CD8-positive, alpha-beta memory T cell (primary cell): ENCODE data around the gene CD69. TPM values are rescaled to one million over a fixed set of nuclear protein-coding genes. Genes with fewer than 3 reads are reported as not detected.

Source experiments
- CTCF ChIA-PET: fragments of 350-600 bp; sonication (Branson Sonifier 250); formaldehyde crosslinking; loops from one replicate; lab custom pipeline; 2021; ENCODE audit warnings: antibody characterized with exemption; lab: Charles Lee
- POLR2A ChIA-PET: fragments of 350-600 bp; sonication (Branson Sonifier 250); formaldehyde crosslinking; loops from one replicate; lab custom pipeline; 2021; ENCODE audit warnings: antibody characterized with exemption; lab: Charles Lee
- DNase-seq, 5 donors: peaks; one replicate each; pipeline versions ENCODE4 v3.0.0 to v3.0.0-alpha.2; 2020 to 2022; ENCODE audit warnings: mixed read lengths in 1 of 5
- H3K27ac ChIP-seq: one replicate; pipeline ENCODE4 v1.7.0; 2013; ENCODE audit warnings: low read depth, mild to moderate bottlenecking, low read length, moderate library complexity
- H3K27me3 ChIP-seq: 2 replicates; pipeline ENCODE4 v1.7.0; 2013; ENCODE audit warnings: low read length, mild to moderate bottlenecking; ENCODE audit not compliant: insufficient read depth, poor library complexity, severe bottlenecking
- H3K36me3 ChIP-seq: 2 replicates; pipeline ENCODE4 v1.7.0; 2013; ENCODE audit warnings: mild to moderate bottlenecking, low read length, moderate library complexity; ENCODE audit not compliant: insufficient read depth
- H3K4me1 ChIP-seq: 2 replicates; pipeline ENCODE4 v1.7.0; 2013; ENCODE audit warnings: mild to moderate bottlenecking, low read length, moderate library complexity; ENCODE audit not compliant: insufficient read depth
- H3K4me3 ChIP-seq: 2 replicates; pipeline ENCODE4 v1.7.0; 2013; ENCODE audit warnings: mild to moderate bottlenecking, low read length
- H3K9me3 ChIP-seq: 2 replicates; pipeline ENCODE4 v1.7.0; 2013; ENCODE audit warnings: mild to moderate bottlenecking, low read length
- H3K27ac Mint-ChIP-seq, 8 donors: one replicate each; pipeline ENCODE4 v1.8.0; 2020 to 2021; ENCODE audit warnings: mixed read lengths in 8 of 8, mild to moderate bottlenecking in 6 of 8, inconsistent platforms in 3 of 8, moderate library complexity in 3 of 8
- H3K27me3 Mint-ChIP-seq, 2 donors: one replicate each; pipeline ENCODE4 v1.8.0; 2020 to 2021; ENCODE audit warnings: mixed read lengths in 2 of 2, mild to moderate bottlenecking in 1 of 2, moderate library complexity in 1 of 2
- H3K36me3 Mint-ChIP-seq, 3 donors: one replicate each; pipeline ENCODE4 v1.8.0; 2020 to 2021; ENCODE audit warnings: mixed read lengths in 3 of 3, inconsistent platforms in 1 of 3, mild to moderate bottlenecking in 1 of 3
- H3K4me1 Mint-ChIP-seq, 3 donors: one replicate each; pipeline ENCODE4 v1.8.0; 2020 to 2021; ENCODE audit warnings: mixed read lengths in 3 of 3, inconsistent platforms in 1 of 3, mild to moderate bottlenecking in 1 of 3
- H3K4me3 Mint-ChIP-seq, 7 donors: one replicate each; pipeline ENCODE4 v1.8.0; 2020 to 2021; ENCODE audit warnings: mixed read lengths in 7 of 7, mild to moderate bottlenecking in 6 of 7, moderate library complexity in 4 of 7, inconsistent platforms in 2 of 7
- H3K9me3 Mint-ChIP-seq, 5 donors: one replicate each; pipeline ENCODE4 v1.8.0; 2020 to 2022; ENCODE audit warnings: mixed read lengths in 5 of 5, mild to moderate bottlenecking in 3 of 5, moderate library complexity in 2 of 5, inconsistent platforms in 1 of 5
- polyA plus RNA-seq: library from polyadenylated mRNA; unstranded; fragments of 300-500 nt; fragmentation: Illumina TruSeq; gene quantifications from one replicate; pipeline ENCODE4 v1.2.3, GENCODE V29; 2021
- total RNA-seq, 2 experiments: library from RNA; stranded (reverse); gene quantifications; one replicate each; pipeline ENCODE4 v1.2.3, GENCODE V29; 2021

Gene CD69
- 10 to 100 TPM; 66.8 to 67.1 TPM for total RNA-seq
- 253 TPM for polyA plus RNA-seq

GRCh38 chr12:9760699-9761418 is at the start of gene CD69:
TSS of gene CD69 (minus strand) at chr12:9760901. CDS start at chr12:9760820, 81 bp downstream.
- Histone ChIP-seq H3K36me3 (peaks cover 8% of the 10 kb centered on the region), H3K27ac (peak within 1 kb of the TSS; percentile 96), H3K4me1 (peaks cover 49% of the 10 kb centered on the region), H3K9me3 (no peaks in the 10 kb centered on the region), H3K27me3 (no peaks in the 10 kb centered on the region), H3K4me3 (peak within 1 kb of the TSS; percentile 68)
- peaks cover 14 to 43% (median 25%) of the 10 kb centered on the region in 3 donors for H3K36me3 Mint-ChIP-seq
- peak; percentile 66 to 89 (median 85) for DNase-seq
- H3K27ac Mint-ChIP-seq: peak within 1 kb of the TSS; percentile 97 to 100 (median 99)
- peaks cover 0 to 4% (median 0%) of the 10 kb centered on the region in 5 donors for H3K9me3 Mint-ChIP-seq
- peaks cover 58 to 72% (median 71%) of the 10 kb centered on the region in 3 donors for H3K4me1 Mint-ChIP-seq
- ChIA-PET CTCF (interaction anchor here (0.9 to 19.4 kb wide), 7 partner anchors 11 to 53 kb away, joined by 3 to 359 read pairs (median 12); no protein-coding TSS in a partner anchor), POLR2A (interaction anchor here (0.5 to 4.5 kb wide), 12 partner anchors 10 to 1824 kb away, joined by 3 to 35 read pairs (median 6); partner anchors contain the start of gene CLEC2B)
- peak within 1 kb of the TSS; percentile 93 to 100 (median 98) for H3K4me3 Mint-ChIP-seq
- no peaks in the 10 kb centered on the region for H3K27me3 Mint-ChIP-seq

DNA sequence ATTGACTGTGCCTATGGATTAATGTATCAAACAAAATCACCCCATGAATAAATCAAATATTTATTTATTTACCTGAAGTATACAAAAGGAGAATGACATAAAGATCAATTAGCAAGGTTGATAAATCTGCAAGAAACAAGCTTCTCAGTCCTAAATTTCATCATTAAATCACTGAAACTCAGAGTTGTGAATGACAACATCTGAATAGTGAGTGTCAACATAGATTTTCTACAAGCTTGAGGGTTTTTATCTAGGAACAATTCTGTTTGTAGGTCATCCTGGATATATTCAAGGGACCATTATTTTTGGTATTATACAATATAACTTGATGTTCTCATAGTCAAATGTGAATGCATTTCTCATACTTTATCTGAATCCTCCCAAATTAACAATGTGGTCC is 49.2 kb upstream of the CD69 start:
- Mint-ChIP-seq H3K27me3 (peaks cover 3 to 24% of the 10 kb centered on the region in 2 donors), H3K9me3 (no peaks in the 10 kb centered on the region), H3K4me1 (peaks cover 10 to 13% (median 12%) of the 10 kb centered on the region in 3 donors), H3K27ac (no peak overlapping the region), H3K36me3 (no peaks in the 10 kb centered on the region), H3K4me3 (no peak overlapping the region)
- no peaks in the 10 kb centered on the region for H3K36me3 ChIP-seq
- H3K4me3 ChIP-seq: no peak overlapping the region
- H3K27me3 ChIP-seq: no peaks in the 10 kb centered on the region
- ChIA-PET CTCF (interaction anchor here (1.6 kb wide), 1 partner anchor 67 kb away, joined by 5 read pairs; no protein-coding TSS in a partner anchor), POLR2A (no interaction called here)
- peaks cover 6% of the 10 kb centered on the region for H3K4me1 ChIP-seq
- H3K9me3 ChIP-seq: no peaks in the 10 kb centered on the region
- DNase-seq: no peak
- H3K27ac ChIP-seq: no peak overlapping the region

- peaks cover 3 to 24% of the 10 kb centered on the region in 2 donors for H3K27me3 Mint-ChIP-seq
- no peak overlapping the region for H3K4me3 ChIP-seq
- DNase-seq: no peak
- H3K36me3 ChIP-seq: no peaks in the 10 kb centered on the region
- ChIA-PET CTCF (interaction anchor here (1.6 kb wide), 1 partner anchor 66 kb away, joined by 5 read pairs; no protein-coding TSS in a partner anchor), POLR2A (no interaction called here)
- H3K27me3 ChIP-seq: no peaks in the 10 kb centered on the region
- H3K9me3 Mint-ChIP-seq: no peaks in the 10 kb centered on the region
- no peak overlapping the region for H3K4me3 Mint-ChIP-seq
- no peak overlapping the region for H3K27ac Mint-ChIP-seq
- H3K36me3 Mint-ChIP-seq: no peaks in the 10 kb centered on the region
- peaks cover 6% of the 10 kb centered on the region for H3K4me1 ChIP-seq
- H3K9me3 ChIP-seq: no peaks in the 10 kb centered on the region
- no peak overlapping the region for H3K27ac ChIP-seq
- H3K4me1 Mint-ChIP-seq: peaks cover 10 to 13% (median 11%) of the 10 kb centered on the region in 3 donors
Observed at GRCh38 chr12:9809338-9809737, 48.6 kb upstream of the CD69 start.

DNA sequence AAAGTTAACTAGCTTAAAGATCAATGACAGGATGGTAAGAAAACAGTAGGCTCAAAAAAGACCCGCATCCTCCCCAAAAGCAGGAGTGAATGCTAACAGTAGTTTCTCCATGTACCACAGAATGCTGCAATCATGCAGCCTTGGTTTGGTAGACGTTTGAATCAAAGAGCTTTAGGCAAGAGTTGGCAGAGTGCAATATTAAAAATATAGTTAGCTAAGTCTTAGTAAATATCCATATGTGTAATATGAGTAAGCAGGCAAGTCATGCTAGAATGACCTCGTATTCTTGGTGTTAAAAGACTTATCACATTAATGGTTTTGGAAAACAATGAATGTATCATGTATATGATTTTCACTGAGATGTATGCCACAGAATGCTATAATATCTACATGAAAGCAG is 47.8 kb upstream of the CD69 start:
- Mint-ChIP-seq H3K36me3 (no peaks in the 10 kb centered on the region), H3K4me3 (no peak overlapping the region), H3K9me3 (no peaks in the 10 kb centered on the region), H3K27ac (no peak overlapping the region), H3K27me3 (peaks cover 0 to 24% of the 10 kb centered on the region in 2 donors), H3K4me1 (peaks cover 2 to 7% (median 4%) of the 10 kb centered on the region in 3 donors)
- no peaks in the 10 kb centered on the region for H3K27me3 ChIP-seq
- ChIA-PET POLR2A (interaction anchor here (0.6 kb wide), 1 partner anchor 35 kb away, joined by 4 read pairs; no protein-coding TSS in a partner anchor), CTCF (interaction anchor here (0.6 to 1.6 kb wide), 2 partner anchors 58 to 65 kb away, joined by 3 to 5 read pairs; no protein-coding TSS in a partner anchor)
- no peak overlapping the region for H3K27ac ChIP-seq
- DNase-seq: no peak
- H3K4me1 ChIP-seq: peaks cover 3% of the 10 kb centered on the region
- no peak overlapping the region for H3K4me3 ChIP-seq
- H3K9me3 ChIP-seq: no peaks in the 10 kb centered on the region
- no peaks in the 10 kb centered on the region for H3K36me3 ChIP-seq

DNA sequence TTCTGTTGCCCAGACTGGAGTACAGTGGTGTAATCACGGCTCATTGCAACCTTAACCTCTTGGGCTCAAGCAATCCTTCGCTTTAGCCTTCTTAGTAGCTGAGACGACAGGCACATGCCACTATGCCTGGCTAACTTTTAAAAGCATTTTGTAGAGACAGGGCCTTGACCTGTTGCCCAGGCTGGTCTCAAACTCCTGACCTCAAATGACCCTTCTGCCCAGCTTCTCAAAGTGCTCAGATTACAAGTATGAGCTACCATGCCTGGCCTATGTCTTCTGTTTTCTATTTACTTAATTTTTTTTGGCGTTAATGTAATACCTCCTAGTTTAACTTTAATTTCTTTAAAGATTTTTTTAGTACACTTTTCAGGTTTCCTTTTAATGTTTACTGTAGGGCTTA is 46.0 kb upstream of the CD69 start:
- no peak for DNase-seq
- Mint-ChIP-seq H3K27me3 (peaks cover 0 to 23% of the 10 kb centered on the region in 2 donors), H3K9me3 (no peaks in the 10 kb centered on the region), H3K4me1 (peaks cover 0 to 4% (median 2%) of the 10 kb centered on the region in 3 donors), H3K4me3 (no peak overlapping the region), H3K36me3 (no peaks in the 10 kb centered on the region), H3K27ac (no peak overlapping the region)
- Histone ChIP-seq H3K36me3 (no peaks in the 10 kb centered on the region), H3K4me3 (no peak overlapping the region), H3K9me3 (no peaks in the 10 kb centered on the region), H3K27me3 (no peaks in the 10 kb centered on the region), H3K4me1 (no peaks in the 10 kb centered on the region), H3K27ac (no peak overlapping the region)
- POLR2A ChIA-PET: no interaction called here
- CTCF ChIA-PET: interaction anchor here (1.0 to 1.4 kb wide), 3 partner anchors 7 to 56 kb away, joined by 3 to 4 read pairs (median 4); no protein-coding TSS in a partner anchor

GRCh38 chr12:9805883-9806282 is 45.2 kb upstream of the CD69 start:
- Histone ChIP-seq H3K4me1 (no peaks in the 10 kb centered on the region), H3K36me3 (no peaks in the 10 kb centered on the region), H3K27me3 (no peaks in the 10 kb centered on the region), H3K9me3 (no peaks in the 10 kb centered on the region), H3K27ac (no peak overlapping the region), H3K4me3 (no peak overlapping the region)
- Mint-ChIP-seq H3K27ac (no peak overlapping the region), H3K4me3 (no peak overlapping the region), H3K36me3 (no peaks in the 10 kb centered on the region), H3K27me3 (peaks cover 0 to 17% of the 10 kb centered on the region in 2 donors), H3K9me3 (no peaks in the 10 kb centered on the region), H3K4me1 (peaks cover 0 to 4% (median 2%) of the 10 kb centered on the region in 3 donors)
- CTCF ChIA-PET: interaction anchor here (0.9 to 1.4 kb wide), 3 partner anchors 8 to 63 kb away, joined by 3 to 4 read pairs (median 3); no protein-coding TSS in a partner anchor
- no peak for DNase-seq
- POLR2A ChIA-PET: no interaction called here

- H3K4me3 ChIP-seq: no peak overlapping the region
- no peak overlapping the region for H3K27ac ChIP-seq
- H3K36me3 ChIP-seq: no peaks in the 10 kb centered on the region
- Mint-ChIP-seq H3K4me1 (peaks cover 28 to 34% (median 31%) of the 10 kb centered on the region in 3 donors), H3K36me3 (no peaks in the 10 kb centered on the region), H3K9me3 (no peaks in the 10 kb centered on the region), H3K27ac (no peak overlapping the region), H3K4me3 (no peak overlapping the region), H3K27me3 (no peaks in the 10 kb centered on the region)
- ChIA-PET CTCF (interaction anchor here (1.7 to 10.7 kb wide), 4 partner anchors 14 to 69 kb away, joined by 4 to 359 read pairs (median 30); partner anchors contain the start of genes CD69 and CLEC2B), POLR2A (interaction anchor here (1.0 to 1.3 kb wide), 2 partner anchors 42 to 49 kb away, joined by 3 read pairs; no protein-coding TSS in a partner anchor)
- no peaks in the 10 kb centered on the region for H3K9me3 ChIP-seq
- no peaks in the 10 kb centered on the region for H3K27me3 ChIP-seq
- no peak for DNase-seq
- H3K4me1 ChIP-seq: peaks cover 32% of the 10 kb centered on the region
Observed at GRCh38 chr12:9799961-9800360, 39.3 kb upstream of the CD69 start.
